Cardiac muscle cell (in vitro differentiated cells and primary cell): ENCODE data around the gene SP3. TPM values are rescaled to one million over a fixed set of nuclear protein-coding genes. Genes with fewer than 3 reads are reported as not detected.
A peak's percentile ranks its signal among the peaks of the same experiment; 100 is the strongest.

Experiments used
- DNase-seq, 2 donors: peaks; one replicate each; pipeline versions ENCODE4 v3.0.0 to v3.0.0-alpha.2; 2010 to 2017; ENCODE audit warnings: low read depth in 1 of 2, low spot score in 1 of 2
- H3K27ac ChIP-seq: fragments of 200-600 bp; sonication (generic); 2 replicates; pipeline ENCODE4 v1.5.1; 2016
- H3K27me3 ChIP-seq: fragments of 200-600 bp; sonication (generic); 2 replicates; pipeline ENCODE4 v1.6.0; 2016; ENCODE audit warnings: control low read depth
- H3K36me3 ChIP-seq: fragments of 200-600 bp; sonication (generic); 2 replicates; pipeline ENCODE4 v1.5.1; 2016; ENCODE audit warnings: control low read depth
- H3K4me1 ChIP-seq: fragments of 200-600 bp; sonication (generic); 2 replicates; pipeline ENCODE4 v1.8.1; 2017; ENCODE audit warnings: low read depth, mild to moderate bottlenecking, mixed run types
- H3K4me3 ChIP-seq: fragments of 200-600 bp; sonication (generic); 2 replicates; pipeline ENCODE4 v1.5.1; 2016; ENCODE audit warnings: mild to moderate bottlenecking
- H3K9me3 ChIP-seq: fragments of 200-600 bp; sonication (generic); 2 replicates; pipeline ENCODE4 v1.5.1; 2017; ENCODE audit warnings: low read depth, mild to moderate bottlenecking, control low read depth
- polyA plus RNA-seq: library from polyadenylated mRNA; unstranded; fragments of >200 nt; fragmentation: Nextera tagmentation; extraction: Ambion mirVana; gene quantifications from 2 replicates; pipeline ENCODE4 v1.2.1, GENCODE V29; 2016
- total RNA-seq: library from RNA; depleted of rRNA; stranded (reverse); fragments of >200 nt; gene quantifications from 2 replicates; pipeline ENCODE4 v1.2.3, GENCODE V29; 2016
- TF ChIP-seq, protein P1 (sequence below): IDR thresholded peaks from 2 replicates; pipeline ENCODE4 v1.5.1; 2012; ENCODE audit warnings: low read depth, mild to moderate bottlenecking, low read length

Gene SP3
- total and polyA plus RNA-seq, 2 experiments from 2014 or later, result 36.0 to 164 TPM

DNA sequence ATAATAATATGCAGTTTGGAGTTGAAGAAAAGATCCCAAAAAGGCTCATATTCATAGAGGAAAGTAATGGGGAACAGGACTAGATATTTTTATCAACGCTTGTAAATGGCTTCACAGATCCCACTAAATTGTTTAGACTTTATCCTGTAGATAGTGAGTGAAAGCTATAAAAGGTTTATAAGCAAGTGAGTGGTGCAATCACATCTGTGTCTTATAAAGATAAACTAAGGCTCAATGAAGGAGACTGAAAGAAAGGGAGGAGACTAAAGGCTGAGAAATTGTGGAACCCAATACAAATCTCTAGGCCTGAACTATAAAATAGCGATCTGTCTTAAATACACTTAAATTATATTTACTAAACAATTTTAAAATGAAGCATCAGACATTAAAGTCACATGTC lies 7.7 kb downstream of the SP3 start:
- H3K27ac ChIP-seq, result no peak overlapping the region
- H3K36me3 ChIP-seq, result peaks cover 21% of the 10 kb centered on the region
- TF ChIP-seq, protein P1, sequence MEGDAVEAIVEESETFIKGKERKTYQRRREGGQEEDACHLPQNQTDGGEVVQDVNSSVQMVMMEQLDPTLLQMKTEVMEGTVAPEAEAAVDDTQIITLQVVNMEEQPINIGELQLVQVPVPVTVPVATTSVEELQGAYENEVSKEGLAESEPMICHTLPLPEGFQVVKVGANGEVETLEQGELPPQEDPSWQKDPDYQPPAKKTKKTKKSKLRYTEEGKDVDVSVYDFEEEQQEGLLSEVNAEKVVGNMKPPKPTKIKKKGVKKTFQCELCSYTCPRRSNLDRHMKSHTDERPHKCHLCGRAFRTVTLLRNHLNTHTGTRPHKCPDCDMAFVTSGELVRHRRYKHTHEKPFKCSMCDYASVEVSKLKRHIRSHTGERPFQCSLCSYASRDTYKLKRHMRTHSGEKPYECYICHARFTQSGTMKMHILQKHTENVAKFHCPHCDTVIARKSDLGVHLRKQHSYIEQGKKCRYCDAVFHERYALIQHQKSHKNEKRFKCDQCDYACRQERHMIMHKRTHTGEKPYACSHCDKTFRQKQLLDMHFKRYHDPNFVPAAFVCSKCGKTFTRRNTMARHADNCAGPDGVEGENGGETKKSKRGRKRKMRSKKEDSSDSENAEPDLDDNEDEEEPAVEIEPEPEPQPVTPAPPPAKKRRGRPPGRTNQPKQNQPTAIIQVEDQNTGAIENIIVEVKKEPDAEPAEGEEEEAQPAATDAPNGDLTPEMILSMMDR, result no peak

GRCh38 chr2:173956454-173956853 lies 8.7 kb downstream of the SP3 start:
- Histone ChIP-seq H3K4me3 (no peak overlapping the region), H3K4me1 (peaks cover 29% of the 10 kb centered on the region), H3K36me3 (peaks cover 21% of the 10 kb centered on the region), H3K27me3 (no peaks in the 10 kb centered on the region), H3K27ac (peak overlapping the region; percentile 26), H3K9me3 (no peaks in the 10 kb centered on the region)
- DNase-seq, result no peak
- TF ChIP-seq, protein P1, result no peak

More for the DNA sequence above, 7.7 kb downstream of the SP3 start:
- H3K9me3 ChIP-seq, result no peaks in the 10 kb centered on the region
- H3K4me1 ChIP-seq, result peaks cover 22% of the 10 kb centered on the region
- no peaks in the 10 kb centered on the region for H3K27me3 ChIP-seq
- DNase-seq, result peak in 1 of 2 donors; percentile 29
- H3K4me3 ChIP-seq, result no peak overlapping the region

- Histone ChIP-seq H3K27ac (no peak overlapping the region), H3K36me3 (peaks cover 21% of the 10 kb centered on the region), H3K9me3 (no peaks in the 10 kb centered on the region), H3K4me1 (peaks cover 29% of the 10 kb centered on the region), H3K4me3 (no peak overlapping the region), H3K27me3 (no peaks in the 10 kb centered on the region)
- TF ChIP-seq, protein P1, result no peak
- no peak for DNase-seq
These were observed 9.3 kb downstream of the SP3 start for GRCh38 chr2:173955867-173956266.

- H3K27ac ChIP-seq, result no peak overlapping the region
- no peaks in the 10 kb centered on the region for H3K27me3 ChIP-seq
- H3K9me3 ChIP-seq, result no peaks in the 10 kb centered on the region
- DNase-seq, result no peak
- peaks cover 29% of the 10 kb centered on the region for H3K4me1 ChIP-seq
- TF ChIP-seq, protein P1, result no peak
- peaks cover 21% of the 10 kb centered on the region for H3K36me3 ChIP-seq
- no peak overlapping the region for H3K4me3 ChIP-seq
These were observed 10.2 kb downstream of the SP3 start for GRCh38 chr2:173955004-173955403.

GRCh38 chr2:173953047-173953424 lies 12.1 kb downstream of the SP3 start:
- Histone ChIP-seq H3K27me3 (no peaks in the 10 kb centered on the region), H3K27ac (no peak overlapping the region), H3K36me3 (peaks cover 21% of the 10 kb centered on the region), H3K4me1 (peaks cover 30% of the 10 kb centered on the region), H3K9me3 (no peaks in the 10 kb centered on the region), H3K4me3 (no peak overlapping the region)
- TF ChIP-seq, protein P1, result no peak
- no peak for DNase-seq
